SIG-M5 (cell line): ENCODE data around the gene GAP43.

Experiments used
- DNase-seq: peaks from one replicate; lab custom pipeline; 2025; lab: John Stamatoyannopoulos, UW

GAP43 gene

GRCh38 chr3:115627180-115628074 is 4.1 kb downstream of the GAP43 start:
- DNase-seq = no peak

GRCh38 chr3:115628075-115628412 is 4.7 kb downstream of the GAP43 start:
- no peak for DNase-seq

- no peak for DNase-seq
Observed at GRCh38 chr3:115630850-115631249, 7.5 kb downstream of the GAP43 start.

- no peak for DNase-seq
Observed at GRCh38 chr3:115632026-115632425, 8.7 kb downstream of the GAP43 start.

- no peak for DNase-seq
Observed at GRCh38 chr3:115633467-115633866, 10.2 kb downstream of the GAP43 start.

- DNase-seq = no peak
Observed at GRCh38 chr3:115634052-115634451, 10.7 kb downstream of the GAP43 start.

- no peak for DNase-seq
Observed at GRCh38 chr3:115635406-115635805, 12.1 kb downstream of the GAP43 start.

GRCh38 chr3:115638241-115638640 is 14.9 kb downstream of the GAP43 start:
- no peak for DNase-seq

GRCh38 chr3:115638991-115639390 is 15.7 kb downstream of the GAP43 start:
- DNase-seq = no peak

GRCh38 chr3:115644391-115644790 is 21.1 kb downstream of the GAP43 start:
- no peak for DNase-seq

GRCh38 chr3:115646027-115646690 is 22.8 kb downstream of the GAP43 start:
- no peak for DNase-seq

GRCh38 chr3:115648559-115648958 is 25.2 kb downstream of the GAP43 start:
- DNase-seq = no peak

- DNase-seq = peak; percentile 18
Observed at GRCh38 chr3:115651087-115651486, 27.8 kb downstream of the GAP43 start.

GRCh38 chr3:115651599-115651998 is 28.3 kb downstream of the GAP43 start:
- no peak for DNase-seq

- peak; percentile 57 for DNase-seq
Observed at GRCh38 chr3:115652738-115653137, 29.4 kb downstream of the GAP43 start.

GRCh38 chr3:115655761-115656282 is 32.5 kb downstream of the GAP43 start:
- DNase-seq = no peak

GRCh38 chr3:115657168-115657567 is 33.9 kb downstream of the GAP43 start:
- DNase-seq = no peak

GRCh38 chr3:115658032-115658336 is 34.7 kb downstream of the GAP43 start:
- DNase-seq = no peak

GRCh38 chr3:115658337-115659181 is 35.2 kb downstream of the GAP43 start:
- no peak for DNase-seq

GRCh38 chr3:115659253-115660220 is 36.2 kb downstream of the GAP43 start:
- no peak for DNase-seq

GRCh38 chr3:115660646-115661337 is 37.5 kb downstream of the GAP43 start:
- DNase-seq = no peak
